H9 (cell line): ENCODE measurements around the gene CDC14C. TPM values are rescaled to one million over a fixed set of nuclear protein-coding genes. Genes with fewer than 3 reads are reported as not detected.
"Not testable (repeated sequence)": the region's sequence is repeated elsewhere in the genome, so short reads cannot be mapped to it uniquely, and the experiment has no call there.

Source experiments
- DNase-seq: peaks from one replicate; pipeline ENCODE4 v3.0.0-alpha.2; 2017
- H2AFZ ChIP-seq: one replicate; pipeline ENCODE4 v1.6.1; 2013; ENCODE audit warnings: mild to moderate bottlenecking, low read length, control low read depth, moderate library complexity
- H2AK5ac ChIP-seq: 2 replicates; pipeline ENCODE4 v1.6.1; 2013; ENCODE audit warnings: low read length, control low read depth, mixed read lengths; ENCODE audit not compliant: insufficient read length
- H2BK120ac ChIP-seq: one replicate; pipeline ENCODE4 v1.6.1; 2013; ENCODE audit warnings: low read depth, mild to moderate bottlenecking, low read length, control low read depth, inconsistent platforms; ENCODE audit not compliant: poor library complexity, severe bottlenecking
- H2BK12ac ChIP-seq: 2 replicates; pipeline ENCODE4 v1.6.1; 2013; ENCODE audit warnings: low read length, control low read depth, mixed read lengths, low read depth; ENCODE audit not compliant: insufficient read length
- H2BK15ac ChIP-seq: 2 replicates; pipeline ENCODE4 v1.6.1; 2013; ENCODE audit warnings: low read depth, low read length, control low read depth
- H2BK20ac ChIP-seq: one replicate; pipeline ENCODE4 v1.6.1; 2013; ENCODE audit warnings: low read depth, mild to moderate bottlenecking, low read length, control low read depth, inconsistent platforms; ENCODE audit not compliant: poor library complexity, severe bottlenecking
- H2BK5ac ChIP-seq: 2 replicates; pipeline ENCODE4 v1.6.1; 2013; ENCODE audit warnings: low read length, control low read depth, mixed read lengths; ENCODE audit not compliant: insufficient read length
- H3K14ac ChIP-seq: 2 replicates; pipeline ENCODE4 v1.6.1; 2013; ENCODE audit warnings: low read length, control low read depth; ENCODE audit not compliant: insufficient read depth
- H3K18ac ChIP-seq: 2 replicates; pipeline ENCODE4 v1.6.1; 2013; ENCODE audit warnings: low read depth, mild to moderate bottlenecking, mixed read lengths, low read length, control low read depth; ENCODE audit not compliant: insufficient read length
- H3K23ac ChIP-seq: 2 replicates; pipeline ENCODE4 v1.6.1; 2013; ENCODE audit warnings: low read length, control low read depth, mixed read lengths, low read depth; ENCODE audit not compliant: insufficient read length
- H3K23me2 ChIP-seq: 2 replicates; pipeline ENCODE4 v1.6.1; 2013; ENCODE audit warnings: low read depth, mild to moderate bottlenecking, mixed read lengths, low read length, control low read depth; ENCODE audit not compliant: insufficient read length, poor library complexity, severe bottlenecking
- H3K27ac ChIP-seq: 2 replicates; pipeline ENCODE4 v1.5.1; 2013; ENCODE audit warnings: low read length, control low read depth, mixed read lengths, low read depth; ENCODE audit not compliant: insufficient read length
- H3K27me3 ChIP-seq: 2 replicates; pipeline ENCODE4 v1.6.1; 2013; ENCODE audit warnings: low read length, control low read depth, inconsistent platforms; ENCODE audit not compliant: insufficient read depth
- H3K4ac ChIP-seq: 2 replicates; pipeline ENCODE4 v1.6.1; 2013; ENCODE audit warnings: low read depth, mild to moderate bottlenecking, control low read depth, inconsistent platforms, low read length, moderate library complexity
- H3K4me1 ChIP-seq: 2 replicates; pipeline ENCODE4 v1.6.1; 2013; ENCODE audit warnings: low read length, control low read depth, inconsistent platforms; ENCODE audit not compliant: insufficient read depth
- H3K4me2 ChIP-seq: 2 replicates; pipeline ENCODE4 v1.6.1; 2013; ENCODE audit warnings: low read length, control low read depth, mixed read lengths; ENCODE audit not compliant: insufficient read length, insufficient read depth
- H3K56ac ChIP-seq: 2 replicates; pipeline ENCODE4 v1.6.1; 2013; ENCODE audit warnings: low read depth, mild to moderate bottlenecking, mixed read lengths, low read length, control low read depth; ENCODE audit not compliant: insufficient read length
- H3K79me1 ChIP-seq: 2 replicates; pipeline ENCODE4 v1.6.1; 2013; ENCODE audit warnings: low read depth, mild to moderate bottlenecking, moderate library complexity, low read length, control low read depth, inconsistent platforms; ENCODE audit not compliant: insufficient read depth, poor library complexity, severe bottlenecking
- H3K79me2 ChIP-seq: 2 replicates; pipeline ENCODE4 v1.6.1; 2013; ENCODE audit warnings: low read length, control low read depth, inconsistent platforms; ENCODE audit not compliant: insufficient read depth
- H3K9ac ChIP-seq: 2 replicates; pipeline ENCODE4 v1.6.1; 2013; ENCODE audit warnings: low read length, control low read depth, mixed read lengths; ENCODE audit not compliant: insufficient read length; ENCODE audit errors: extremely low read depth
- H3K9me3 ChIP-seq: one replicate; pipeline ENCODE4 v1.6.1; 2013; ENCODE audit warnings: low read depth, low read length, inconsistent platforms; ENCODE audit not compliant: control insufficient read depth
- H3T11ph ChIP-seq: one replicate; pipeline ENCODE4 v1.6.1; 2013; ENCODE audit warnings: mild to moderate bottlenecking, low read length, control low read depth, inconsistent platforms
- H4K20me1 ChIP-seq: one replicate; pipeline ENCODE4 v1.6.1; 2013; ENCODE audit not compliant: control insufficient read depth, insufficient read length, insufficient read depth
- H4K5ac ChIP-seq: 2 replicates; pipeline ENCODE4 v1.6.1; 2013; ENCODE audit warnings: low read depth, mild to moderate bottlenecking, mixed read lengths, low read length, control low read depth; ENCODE audit not compliant: insufficient read length
- H4K8ac ChIP-seq: replicated peaks from 2 replicates; pipeline ENCODE4 v1.6.1; 2013; ENCODE audit warnings: low read length, control low read depth, mixed read lengths, low read depth; ENCODE audit not compliant: insufficient read length
- H4K91ac ChIP-seq: 2 replicates; pipeline ENCODE4 v1.6.1; 2013; ENCODE audit warnings: low read depth, mild to moderate bottlenecking, moderate library complexity, mixed read lengths, low read length, control low read depth; ENCODE audit not compliant: insufficient read length
- H3K27ac Mint-ChIP-seq, 3 experiments: 2 replicates in 2 of 3; 3 replicates in 1 of 3; pipeline ENCODE4 v1.8.0; 2020 to 2021; ENCODE audit warnings: mixed read lengths in 3 of 3, mild to moderate bottlenecking in 1 of 3, moderate library complexity in 1 of 3
- H3K27me3 Mint-ChIP-seq: 2 replicates; pipeline ENCODE4 v1.8.0; 2021; ENCODE audit warnings: low read depth, mild to moderate bottlenecking, moderate library complexity, mixed read lengths
- H3K36me3 Mint-ChIP-seq, 3 experiments: 2 replicates in 2 of 3; 3 replicates in 1 of 3; pipeline ENCODE4 v1.8.0; 2020 to 2021; ENCODE audit warnings: low read depth in 3 of 3, mixed read lengths in 3 of 3; ENCODE audit not compliant: insufficient read depth in 1 of 3
- H3K4me1 Mint-ChIP-seq, 2 experiments: 2 replicates each; pipeline ENCODE4 v1.8.0; 2020; ENCODE audit warnings: mixed read lengths in 2 of 2
- H3K4me3 Mint-ChIP-seq, 2 experiments: 2 replicates in 1 of 2; 3 replicates in 1 of 2; pipeline ENCODE4 v1.8.0; 2020 to 2021; ENCODE audit warnings: mild to moderate bottlenecking in 2 of 2, mixed read lengths in 2 of 2, moderate library complexity in 1 of 2
- H3K9me3 Mint-ChIP-seq, 2 experiments: 2 replicates in 1 of 2; 3 replicates in 1 of 2; pipeline ENCODE4 v1.8.0; 2020; ENCODE audit warnings: mild to moderate bottlenecking in 2 of 2, mixed read lengths in 2 of 2, moderate library complexity in 1 of 2
- CTCF ChIP-seq: fragments of 200-600 bp; sonication (generic); conservative IDR thresholded peaks from 3 replicates; pipeline ENCODE4 v1.8.0; 2021; ENCODE audit warnings: antibody characterized with exemption, mild to moderate bottlenecking
- WGBS: extraction: QIAGEN DNeasy Blood & Tissue Kit; methylation state at CpG from one replicate; pipeline ENCODE4 v1.1.7; 2013; ENCODE audit warnings: missing lambda C conversion rate, low lambda C conversion rate, mixed read lengths; ENCODE audit not compliant: insufficient read length; ENCODE audit errors: extremely low coverage; 5-methylcytosine and 5-hydroxymethylcytosine counted together
- total RNA-seq: library from RNA; stranded (reverse); gene quantifications from 2 replicates; pipeline ENCODE4 v1.2.1, GENCODE V29; 2021

The CDC14C gene
- total RNA-seq, 1 experiment from 2014 or later, result not detected

GRCh38 chr7:48904975-48905374 lies 19.4 kb upstream of the CDC14C start:
- Histone ChIP-seq H2BK120ac (no peak overlapping the region), H3K79me2 (no peaks in the 10 kb centered on the region), H3K14ac (no peak overlapping the region), H4K20me1 (no peaks in the 10 kb centered on the region), H3K18ac (no peak overlapping the region), H2BK12ac (no peak overlapping the region), H3T11ph (no peak overlapping the region), H3K9ac (no peak overlapping the region), H3K79me1 (no peaks in the 10 kb centered on the region), H3K4me2 (no peak overlapping the region), H2BK5ac (no peak overlapping the region), H3K4me1 (no peaks in the 10 kb centered on the region), H2BK15ac (no peak overlapping the region), H3K4ac (no peak overlapping the region), H2AFZ (no peak overlapping the region), H3K56ac (no peak overlapping the region), H3K23ac (no peak overlapping the region), H3K23me2 (no peaks in the 10 kb centered on the region), H4K91ac (no peak overlapping the region), H3K9me3 (no peaks in the 10 kb centered on the region), H3K27ac (no peak overlapping the region), H4K5ac (no peak overlapping the region), H3K27me3 (no peaks in the 10 kb centered on the region), H4K8ac (no peak overlapping the region), H2BK20ac (no peak overlapping the region), H2AK5ac (no peak overlapping the region)
- Mint-ChIP-seq H3K36me3 (peaks cover 0 to 9% (median 7%) of the 10 kb centered on the region in 3 experiments; a peak in 4 of 7 replicates), H3K9me3 (peaks cover 8% of the 10 kb centered on the region in 2 experiments; a peak in 3 of 5 replicates), H3K27me3 (no peaks in the 10 kb centered on the region), H3K4me3 (no peak overlapping the region), H3K4me1 (peaks cover 2 to 3% of the 10 kb centered on the region in 2 experiments; a peak in 1 of 4 replicates), H3K27ac (no peak overlapping the region; a peak in 1 of 7 replicates)
- no peak for DNase-seq
- no peak for TF ChIP-seq CTCF
- no CpG with 5 or more reads among the region's 1 CpG for WGBS

DNA sequence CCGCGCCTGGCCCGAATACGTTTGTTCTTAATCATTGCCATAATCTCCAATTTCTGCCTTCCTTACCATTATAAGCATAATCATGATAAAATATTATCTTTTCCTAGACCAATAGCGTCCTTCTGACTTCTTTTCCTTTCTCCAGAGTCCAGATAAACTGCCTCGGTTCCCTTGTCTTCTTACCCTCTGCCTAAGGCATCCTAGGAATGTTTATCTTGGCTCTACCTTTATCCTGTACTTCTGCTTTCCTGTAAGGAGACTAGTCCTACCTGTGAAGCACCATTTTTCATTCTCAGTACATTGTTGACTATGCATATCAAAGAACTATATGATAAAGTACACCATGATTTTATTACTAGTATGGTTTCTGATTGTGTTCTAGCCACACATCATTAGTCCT lies 18.7 kb upstream of the CDC14C start:
- not testable (repeated sequence) for H3K27ac ChIP-seq, H2BK15ac ChIP-seq, H3K4me1 ChIP-seq, H4K91ac ChIP-seq, H3K9me3 ChIP-seq, H3K23ac ChIP-seq, H3K9ac ChIP-seq, H3K27me3 Mint-ChIP-seq, H3K36me3 Mint-ChIP-seq, H3K23me2 ChIP-seq, H4K5ac ChIP-seq, H3K4ac ChIP-seq, H4K8ac ChIP-seq, H3K79me2 ChIP-seq, H3K4me1 Mint-ChIP-seq, H2BK120ac ChIP-seq, H3K4me2 ChIP-seq, H2BK20ac ChIP-seq, H2BK5ac ChIP-seq, H3K4me3 Mint-ChIP-seq, H2AFZ ChIP-seq, DNase-seq, H3K9me3 Mint-ChIP-seq, H3K18ac ChIP-seq, H3K79me1 ChIP-seq, H3K56ac ChIP-seq, H3T11ph ChIP-seq, H3K14ac ChIP-seq, H4K20me1 ChIP-seq, H2AK5ac ChIP-seq, H2BK12ac ChIP-seq, H3K27ac Mint-ChIP-seq, H3K27me3 ChIP-seq
- no CpG with 5 or more reads among the region's 6 CpGs for WGBS
